ACHN (cell line): ENCODE measurements around the gene LRRC42.

Experiments
- DNase-seq: peaks from one replicate; pipeline ENCODE4 v3.0.0-alpha.2; 2015
- in situ Hi-C: cut with HindIII; loops from 2 replicates; pipeline ENCODE4 v1.10.0; 2017; ENCODE audit warnings: low sequenced_read_pairs, low pct_ligation_motif_present, low pct_unique_long_range_greater_than_20kb

LRRC42 gene

DNA sequence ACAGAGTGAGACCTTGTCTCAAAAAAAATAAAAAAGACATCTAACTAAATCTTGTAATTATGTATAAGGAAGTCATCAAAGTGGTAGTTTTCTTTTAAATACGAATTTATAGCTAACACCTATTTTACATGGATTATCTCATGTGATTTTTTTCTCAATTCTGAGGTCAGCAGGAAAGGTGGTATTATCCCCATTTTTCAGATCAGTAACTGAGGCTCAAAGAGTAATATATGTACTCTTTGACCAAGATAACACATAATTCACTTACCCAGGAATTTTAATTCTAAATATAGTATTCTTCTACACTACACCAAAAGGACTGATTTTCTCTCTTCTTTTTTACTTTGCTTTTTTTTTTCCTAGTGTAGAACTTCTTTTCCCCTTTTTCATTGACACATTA lies 9.7 kb upstream of the LRRC42 start:
- in situ Hi-C loops, result no loop called here
- DNase-seq, result no peak

DNA sequence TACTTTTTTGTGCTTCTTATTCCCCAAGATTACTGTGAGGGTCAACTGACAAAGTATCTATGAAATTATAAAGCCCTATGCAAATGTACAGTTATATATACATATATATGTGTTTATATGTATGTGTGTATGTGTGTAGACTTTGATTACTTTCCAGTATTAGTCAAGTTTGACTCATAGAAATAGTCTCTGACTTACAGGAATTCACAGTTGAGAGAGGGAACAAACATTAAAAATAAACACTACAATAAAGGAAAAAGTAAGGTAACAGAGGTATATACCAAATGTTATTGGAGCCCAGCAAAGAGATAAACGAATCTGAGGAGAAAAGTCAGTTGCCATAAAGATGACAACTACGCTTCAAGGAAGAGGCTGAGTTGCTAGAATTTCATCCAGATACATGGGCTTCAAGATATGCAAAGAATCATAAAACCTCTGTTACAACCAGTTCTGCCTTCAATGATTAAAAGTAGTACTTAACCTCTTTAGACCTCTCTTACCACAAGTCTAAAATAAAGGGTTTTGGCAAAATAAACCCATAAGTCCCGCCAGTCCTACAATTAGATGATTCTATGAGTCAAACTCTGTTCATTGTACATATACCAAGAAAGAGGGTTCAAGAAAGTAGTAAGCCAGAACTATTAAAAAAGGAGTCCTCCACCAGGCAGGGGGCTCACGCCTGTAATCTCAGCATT lies 7.9 kb upstream of the LRRC42 start:
- no peak for DNase-seq
- in situ Hi-C loops, result no loop called here

DNA sequence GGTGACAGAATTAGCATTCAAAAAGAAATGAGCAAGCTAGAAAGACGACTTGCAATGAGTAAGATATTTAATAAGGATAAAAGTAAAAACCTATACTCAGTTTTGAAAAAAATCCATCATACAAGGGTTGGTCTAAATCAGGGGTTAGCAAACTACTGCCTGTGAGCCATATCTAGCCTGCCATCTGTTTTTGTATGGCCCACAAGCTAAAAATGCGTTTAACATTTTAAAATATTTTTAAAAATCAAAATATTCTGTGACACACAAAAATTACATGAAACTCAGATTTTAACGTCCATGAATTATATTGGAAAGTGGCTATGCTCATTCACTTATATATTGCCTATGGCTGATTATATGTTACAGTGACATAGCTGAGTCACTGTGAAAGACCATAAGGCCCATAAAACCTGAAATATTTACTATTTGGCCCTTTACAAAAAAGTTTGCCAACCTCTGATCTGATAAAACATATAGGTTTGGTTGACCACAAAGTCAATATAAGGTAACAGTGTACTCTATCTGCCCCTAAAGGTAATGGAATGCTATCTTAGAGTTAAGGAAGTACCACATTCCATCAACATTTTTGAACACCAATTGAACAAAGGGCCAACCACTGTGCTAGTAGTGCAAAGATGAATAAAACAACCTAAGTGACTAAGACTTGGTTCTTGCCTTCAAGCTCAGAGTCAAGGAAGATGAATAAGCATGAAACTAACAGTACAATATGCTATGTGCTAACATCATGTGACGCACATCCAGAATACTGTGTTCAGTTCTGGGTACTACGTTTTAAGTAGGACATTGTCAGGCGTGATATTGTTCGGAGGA lies 3.8 kb upstream of the LRRC42 start:
- in situ Hi-C loops, result no loop called here
- no peak for DNase-seq

DNA sequence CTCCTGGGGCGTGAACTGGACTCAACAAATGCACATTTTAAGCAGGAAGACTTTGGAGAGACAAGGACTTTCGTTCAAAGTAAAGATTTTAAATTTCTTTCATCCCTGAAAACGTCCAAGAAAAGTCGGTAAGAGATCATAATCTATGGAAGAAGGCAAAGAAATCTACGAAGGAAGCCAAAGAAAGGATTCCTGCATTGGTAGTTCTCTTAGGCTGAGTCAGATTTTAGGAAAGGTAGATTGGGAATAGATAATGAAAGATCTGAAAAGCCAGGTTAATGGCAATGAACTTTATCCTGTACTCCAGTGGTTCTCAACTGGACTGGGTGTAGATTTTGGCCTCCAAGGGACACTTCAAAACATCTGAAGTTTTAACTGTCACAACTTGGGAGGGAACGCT lies 3.1 kb upstream of the LRRC42 start:
- in situ Hi-C loops, result no loop called here
- DNase-seq, result no peak

DNA sequence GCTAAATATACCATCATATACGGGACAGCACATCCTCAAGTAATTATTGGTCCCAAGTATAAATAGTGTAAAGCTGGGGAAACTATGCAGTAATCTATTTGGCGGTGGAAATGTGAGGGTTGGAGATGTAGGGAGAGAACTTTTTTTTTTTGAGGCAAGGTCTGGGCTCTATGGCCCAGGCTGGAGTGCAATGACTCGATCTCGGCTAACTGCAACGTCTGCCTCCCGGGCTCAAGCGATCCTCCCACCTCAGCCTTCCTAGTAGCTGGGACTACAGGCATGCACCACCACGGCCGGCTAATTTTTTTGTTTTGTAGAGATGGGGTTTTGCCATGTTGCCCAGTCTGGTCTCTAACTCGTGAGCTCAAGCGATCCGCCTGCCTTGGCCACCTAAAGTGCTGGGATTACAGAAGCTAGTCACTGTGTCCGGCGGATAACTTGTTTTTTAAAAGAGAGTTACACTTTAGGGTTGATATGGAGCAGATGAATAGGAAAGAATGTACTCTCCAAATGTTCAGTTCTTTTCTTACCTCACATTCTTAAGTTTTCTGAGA lies 2.6 kb upstream of the LRRC42 start:
- in situ Hi-C loops, result no loop called here
- DNase-seq, result no peak

DNA sequence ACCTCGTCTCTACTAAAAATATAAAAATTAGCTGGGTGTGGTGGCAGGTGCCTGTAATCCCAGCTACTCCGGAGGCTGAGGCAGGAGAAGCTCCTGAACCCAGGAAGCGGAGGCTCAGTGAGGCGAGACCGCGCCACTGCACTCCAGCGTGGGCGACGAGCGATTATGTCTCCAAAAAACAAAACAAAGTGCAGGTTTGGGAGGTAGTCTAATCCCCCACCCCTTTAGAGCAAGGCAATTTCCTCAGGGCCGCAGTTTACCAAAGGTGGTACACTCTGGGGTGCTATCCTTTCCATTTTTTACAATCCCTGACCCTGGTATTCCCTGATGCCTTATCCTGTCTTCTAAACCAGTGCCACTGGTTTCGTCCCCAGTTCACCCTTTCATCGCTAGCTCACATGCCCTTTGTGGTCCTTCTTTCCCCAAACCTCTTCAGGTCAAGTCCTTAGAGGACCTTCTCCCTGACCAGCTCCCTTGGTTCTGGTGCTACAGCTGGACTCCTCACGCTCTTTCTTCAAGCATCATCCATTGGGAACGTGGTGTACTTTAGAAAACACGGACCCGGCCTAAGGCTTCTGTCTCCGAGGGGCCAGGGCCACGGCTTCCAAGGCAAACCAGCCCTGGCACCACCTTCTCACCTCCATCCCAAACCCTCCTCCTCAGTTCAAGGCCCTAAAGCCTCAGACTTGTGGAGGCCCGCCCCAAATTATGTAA lies 1.5 kb upstream of the LRRC42 start:
- DNase-seq, result peak; percentile 8
- in situ Hi-C loops, result no loop called here

DNA sequence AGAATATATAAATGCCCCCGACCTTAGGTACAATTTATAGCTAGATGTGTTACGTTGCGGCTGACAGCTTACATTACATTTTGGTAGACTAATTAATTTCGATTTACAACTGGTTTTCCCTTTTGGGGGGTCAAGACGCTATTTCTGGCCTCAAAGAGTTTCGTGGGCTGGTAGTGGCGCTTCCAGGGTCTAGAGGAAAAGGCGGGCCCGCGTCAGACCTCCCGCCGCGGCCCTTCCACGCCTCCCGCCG lies 1.0 kb upstream of the LRRC42 start:
- in situ Hi-C loops, result no loop called here
- DNase-seq, result no peak

DNA sequence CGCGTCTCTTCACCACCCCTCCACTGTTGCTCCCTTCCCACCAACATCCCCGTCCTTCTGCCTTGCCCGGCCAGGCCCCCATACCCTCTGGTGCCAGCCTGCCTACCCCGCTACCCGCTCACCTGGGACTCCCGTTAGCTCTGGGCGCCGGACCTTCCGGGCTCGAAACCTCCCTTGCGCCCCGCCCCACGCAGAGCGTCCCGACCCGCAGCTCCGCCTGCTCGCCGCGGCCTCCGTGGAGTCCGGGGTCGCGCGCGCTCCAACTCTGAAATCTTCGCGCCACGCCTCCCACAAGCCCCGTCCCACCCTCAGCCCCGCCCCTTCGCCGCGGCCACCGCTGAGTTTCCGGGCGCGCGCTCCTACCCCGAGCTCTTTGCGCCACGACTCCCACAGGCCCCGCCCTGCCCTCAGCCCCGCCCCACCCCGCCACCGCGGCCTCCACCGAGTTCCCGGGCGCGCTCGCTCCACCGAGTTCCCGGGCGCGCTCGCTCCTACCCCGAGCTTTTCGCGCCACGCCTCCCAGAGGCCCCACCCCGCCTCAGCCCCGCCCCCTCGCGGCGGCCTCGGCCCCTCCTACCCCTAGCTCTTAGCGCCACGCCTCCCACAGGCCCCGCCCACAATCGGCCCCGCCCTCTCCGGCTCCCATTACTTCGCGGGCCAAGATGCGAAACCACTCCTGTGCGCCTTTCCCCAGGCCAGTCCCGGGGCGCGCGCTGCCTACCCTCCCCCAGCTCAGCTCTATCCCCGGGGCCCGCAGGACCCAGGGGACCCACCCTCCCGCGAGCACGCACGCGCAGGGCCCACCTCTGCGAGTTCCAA lies 508 bp upstream of the LRRC42 start, which contains the start of gene IFT25:
Gene IFT25, minus strand, starts transcription at position 267 of the 819 bp plus-strand sequence. CDS start 5,617 bp downstream, outside the sequence.
- peak; percentile 87 for DNase-seq
- in situ Hi-C loops, result no loop called here

DNA sequence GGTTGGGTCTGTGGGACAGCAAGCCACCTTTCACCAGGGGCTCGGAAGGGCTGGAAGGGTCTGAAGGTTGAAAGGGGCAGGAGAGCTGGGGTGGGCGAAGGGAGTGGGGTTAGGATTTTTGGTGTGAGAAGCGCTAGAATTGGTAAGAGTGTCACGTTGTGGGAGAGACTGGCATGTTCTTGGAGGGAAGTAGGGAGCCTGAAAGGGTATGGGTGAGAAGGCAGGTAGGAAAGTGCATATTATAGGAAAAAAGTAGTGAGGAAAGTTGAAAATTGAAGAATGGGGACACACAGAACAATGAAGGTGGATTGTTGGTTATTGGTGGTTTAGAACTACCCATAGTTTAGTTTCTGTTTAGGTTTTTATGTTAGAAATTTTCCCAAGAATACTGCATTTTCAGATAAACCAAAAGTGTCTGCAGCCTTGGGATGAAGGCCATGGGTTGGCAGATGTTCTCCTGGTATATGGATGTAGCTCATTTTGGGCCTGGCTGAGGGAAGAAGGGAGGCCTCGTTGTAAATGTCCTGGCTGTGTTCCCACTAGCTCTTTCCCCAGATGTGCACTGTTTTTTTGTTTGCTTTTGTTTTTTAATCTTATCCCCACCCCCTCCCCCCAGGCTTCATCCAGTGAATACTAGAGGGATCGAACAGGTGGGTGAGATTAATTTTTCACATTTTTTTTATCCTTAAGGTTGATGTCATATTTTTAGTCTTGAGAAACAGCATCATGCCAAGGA lies 1.2 kb downstream of the LRRC42 start:
- DNase-seq, result no peak
- in situ Hi-C loops, result no loop called here

DNA sequence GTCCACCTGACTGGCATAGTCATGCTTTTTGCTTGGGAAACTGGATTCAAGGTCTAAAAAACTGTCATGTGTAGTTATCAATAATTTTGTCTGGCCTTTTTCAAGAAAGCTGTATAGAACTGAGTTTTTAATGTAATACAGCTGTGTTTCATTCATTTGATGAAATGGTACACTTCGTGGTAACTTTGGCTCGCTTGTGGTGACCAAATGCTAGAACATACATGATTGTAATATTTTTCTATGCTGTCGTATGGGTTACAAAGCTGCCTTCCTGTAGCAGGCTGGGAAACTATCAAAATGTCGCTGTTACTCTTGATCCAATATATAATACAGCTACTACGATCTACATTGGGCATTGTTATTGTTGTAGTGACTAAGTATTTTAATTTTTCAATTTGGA lies 2.1 kb downstream of the LRRC42 start:
- in situ Hi-C loops, result no loop called here
- no peak for DNase-seq

DNA sequence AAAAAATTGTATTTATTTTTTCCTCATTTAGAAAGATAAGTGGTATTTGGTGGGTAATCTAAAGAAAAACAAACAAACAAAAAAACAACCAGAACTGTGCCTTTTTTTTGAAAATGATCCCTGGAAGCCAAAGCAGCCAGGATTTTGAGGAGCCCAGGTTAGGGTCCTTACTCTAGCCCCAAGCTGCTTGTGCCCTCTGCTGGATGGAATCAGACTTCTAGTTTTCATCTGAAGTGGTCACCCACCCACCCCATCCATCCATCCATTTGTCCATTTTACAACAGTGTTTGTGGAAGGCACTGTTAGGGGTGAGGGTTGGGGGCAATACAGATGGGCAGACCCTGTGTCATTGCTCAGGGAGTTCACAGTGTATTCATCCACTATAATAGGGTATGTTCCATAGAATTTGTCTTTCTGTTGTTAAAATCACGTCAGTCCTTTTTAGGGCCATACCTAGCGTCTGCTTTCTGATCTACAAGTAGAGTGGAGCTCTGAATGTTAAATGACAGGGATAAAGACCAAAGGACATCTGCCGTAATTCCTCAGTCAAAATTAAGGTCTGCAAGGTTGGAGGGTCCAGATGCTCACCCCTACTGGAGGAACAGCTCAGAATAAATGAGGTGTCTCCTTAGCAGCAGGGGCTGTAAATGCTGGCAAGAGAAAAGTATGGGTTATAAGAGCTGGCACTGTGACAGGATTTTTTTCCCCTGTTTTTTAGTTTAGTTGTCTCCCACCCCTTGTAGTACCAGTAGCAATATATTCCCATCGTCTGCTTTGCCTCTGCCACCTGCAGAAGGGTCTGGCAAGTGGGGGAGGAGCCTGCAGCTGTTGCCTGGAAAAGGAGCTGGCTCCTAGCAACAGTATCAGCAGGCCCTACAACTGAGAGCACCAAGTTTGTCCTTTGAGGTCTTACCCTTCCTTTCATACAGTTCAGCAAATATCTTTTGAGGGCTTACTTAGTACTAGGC lies 3.2 kb downstream of the LRRC42 start:
- DNase-seq, result peak; percentile 57
- in situ Hi-C loops, result no loop called here

DNA sequence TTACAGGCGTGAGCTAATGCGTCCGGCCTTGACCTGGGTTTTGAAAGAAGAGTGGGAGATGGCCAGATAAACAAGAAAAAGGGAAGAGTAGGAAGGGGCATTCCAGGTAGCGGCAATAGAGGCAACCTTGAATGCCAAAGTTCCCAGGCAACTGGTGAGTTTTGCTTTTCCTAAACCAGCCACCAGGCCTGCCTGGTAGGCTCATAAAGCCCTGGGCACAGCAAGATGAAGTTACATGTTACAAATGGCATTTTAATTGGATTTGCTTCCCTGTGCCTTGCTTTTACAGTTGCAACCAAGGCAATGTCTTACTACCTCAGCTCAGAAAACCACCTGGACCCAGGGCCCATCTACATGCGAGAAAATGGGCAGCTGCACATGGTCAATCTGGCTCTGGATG lies 5.5 kb downstream of the LRRC42 start:
- no peak for DNase-seq
- in situ Hi-C loops, result no loop called here

DNA sequence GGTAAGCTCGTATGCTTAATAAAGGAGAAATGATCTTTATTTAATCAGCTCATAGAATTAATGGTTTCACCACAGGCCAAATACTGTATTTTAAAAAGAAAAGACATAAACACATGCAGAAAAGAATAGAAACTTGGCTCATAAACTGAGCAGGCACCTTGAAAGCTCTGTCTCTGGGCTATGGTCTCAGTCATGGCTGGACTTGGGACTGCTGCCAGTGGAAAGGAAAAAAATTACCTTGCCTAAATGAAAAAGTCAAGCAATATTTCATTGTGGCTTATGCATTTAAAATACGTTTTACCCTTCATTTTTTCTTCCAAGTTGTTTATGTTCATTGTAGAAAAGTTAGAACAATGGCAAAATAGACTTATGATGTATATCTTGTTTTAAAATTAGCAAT lies 8.0 kb downstream of the LRRC42 start:
- no peak for DNase-seq
- in situ Hi-C loops, result no loop called here

DNA sequence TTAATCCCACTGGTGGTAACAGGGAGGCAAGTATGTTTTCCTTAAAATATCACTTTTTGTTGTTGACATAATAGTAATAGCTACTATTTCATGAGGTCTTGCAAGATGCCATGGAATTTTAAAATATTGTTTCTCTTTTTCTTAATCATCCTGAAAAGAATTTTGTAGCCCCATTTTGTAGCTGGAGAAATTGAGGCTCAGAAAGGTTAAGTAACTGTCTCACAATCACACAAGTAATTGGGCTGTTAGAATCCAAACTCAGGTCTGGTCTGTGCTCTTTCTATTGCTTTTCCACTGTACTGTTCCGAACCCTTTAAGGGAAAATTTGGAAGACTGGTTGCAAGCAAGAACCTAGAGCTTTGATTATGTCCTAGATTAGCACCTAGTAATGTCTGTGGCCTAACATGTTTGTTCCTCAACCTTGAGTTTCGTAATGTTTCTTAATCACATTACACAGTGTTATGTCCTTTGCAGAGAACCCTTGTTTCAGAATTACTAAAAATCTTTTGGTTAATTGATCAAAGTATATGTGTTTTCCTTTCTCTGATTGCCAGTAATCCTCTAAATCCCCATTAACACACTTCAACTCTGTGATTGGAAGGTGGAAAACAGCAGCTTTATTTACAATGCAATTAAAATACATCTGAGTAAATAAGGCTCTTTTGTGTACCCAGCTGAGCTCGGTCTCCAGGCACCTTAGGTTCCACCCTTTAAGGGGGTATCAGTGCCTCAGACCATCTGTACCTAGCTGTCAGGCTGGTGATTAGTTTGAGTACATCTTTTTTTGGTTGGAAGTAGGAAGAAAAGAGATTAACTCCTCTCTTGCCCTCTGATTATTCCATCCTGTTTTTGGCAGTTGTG lies 10.4 kb downstream of the LRRC42 start:
- in situ Hi-C loops, result no loop called here
- DNase-seq, result no peak

DNA sequence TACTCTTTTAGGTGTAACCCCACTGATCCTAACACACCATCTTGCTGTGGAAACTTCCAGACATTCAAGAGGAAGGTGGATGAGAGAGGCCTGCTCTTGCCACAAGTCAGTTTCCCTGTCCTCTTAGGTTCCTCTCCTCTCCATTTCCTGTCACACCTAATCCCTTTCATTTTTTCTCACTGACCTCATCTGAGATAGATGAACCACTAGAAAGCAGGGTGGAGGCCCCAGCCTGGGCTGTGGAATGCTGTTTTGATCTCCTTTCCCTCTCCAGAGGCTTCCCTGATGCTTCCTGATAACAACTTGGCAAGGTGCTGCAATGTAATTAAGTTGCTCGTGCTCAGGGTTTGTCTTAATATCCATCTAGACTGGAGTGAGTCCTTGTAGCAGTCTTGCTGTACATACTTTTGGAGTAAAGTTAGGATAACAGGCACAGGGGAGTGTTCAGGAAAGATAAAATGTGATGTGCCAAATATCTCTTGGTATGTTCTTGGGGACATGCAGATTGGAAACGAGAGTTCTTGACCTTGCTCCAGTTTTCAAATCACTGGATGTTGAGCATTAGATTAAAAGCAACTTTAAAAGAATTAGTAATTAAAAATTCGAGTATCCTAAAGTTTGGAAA lies 11.2 kb downstream of the LRRC42 start:
- peak; percentile 58 for DNase-seq
- in situ Hi-C loops, result no loop called here
